B cell (primary cell): ENCODE measurements around the gene EGR2. TPM values are rescaled to one million over a fixed set of nuclear protein-coding genes. Genes with fewer than 3 reads are reported as not detected.

Experiments
- ATAC-seq: fragments of 200-7000 bp; cut with Tn5 transposase; one replicate; pipeline ENCODE4 v1.10.0; 2021; ENCODE audit warnings: low read depth, mild to moderate bottlenecking, moderate number of reproducible peaks, moderate library complexity
- CTCF ChIA-PET: fragments of 350-600 bp; sonication (Branson Sonifier 250); formaldehyde crosslinking; loops from one replicate; lab custom pipeline; 2021; ENCODE audit warnings: antibody characterized with exemption, inconsistent platforms; lab: Charles Lee
- POLR2A ChIA-PET: fragments of 350-600 bp; sonication (Branson Sonifier 250); formaldehyde crosslinking; loops from one replicate; lab custom pipeline; 2021; ENCODE audit warnings: antibody characterized with exemption; lab: Charles Lee
- DNase-seq: peaks from one replicate; pipeline ENCODE4 v3.0.0; 2013
- H2AFZ ChIP-seq: 2 replicates; pipeline ENCODE4 v1.6.1; 2012; ENCODE audit warnings: mild to moderate bottlenecking, low read depth, low read length; ENCODE audit not compliant: insufficient read depth, poor library complexity, severe bottlenecking
- H3K27ac ChIP-seq, 2 donors: 1 replicate in 1 of 2; 2 replicates in 1 of 2; pipeline ENCODE4 v1.5.1; 2012 to 2013; ENCODE audit warnings: low read length in 2 of 2, mild to moderate bottlenecking in 2 of 2, moderate library complexity in 1 of 2
- H3K27me3 ChIP-seq, 4 experiments: fragments of 200-600 bp in 1 of 4; sonication (generic) in 1 of 4; replicated peaks in 1 of 4; 1 replicate in 2 of 4; 2 replicates in 2 of 4; pipeline versions ENCODE4 v1.6.1 to v1.7.0; 2013 to 2016; ENCODE audit warnings: low read length in 3 of 4, mild to moderate bottlenecking in 2 of 4, mixed read lengths in 1 of 4, moderate library complexity in 1 of 4; ENCODE audit not compliant: insufficient read depth in 4 of 4, control insufficient read depth in 3 of 4; ENCODE audit errors: control extremely low read depth in 1 of 4
- H3K36me3 ChIP-seq, 2 experiments: replicated peaks in 1 of 2; 1 replicate in 1 of 2; 2 replicates in 1 of 2; pipeline versions ENCODE4 v1.6.1 to v1.7.1; 2013; ENCODE audit warnings: low read length in 1 of 2; ENCODE audit not compliant: insufficient read depth in 2 of 2, control insufficient read depth in 1 of 2; ENCODE audit errors: control extremely low read depth in 1 of 2, extremely low read depth in 1 of 2
- H3K4me1 ChIP-seq, 2 donors: fragments of 200-600 bp in 1 of 2; sonication (generic) in 1 of 2; 1 replicate in 1 of 2; 2 replicates in 1 of 2; pipeline versions ENCODE4 v1.5.1 to v1.6.1; 2013 to 2017; ENCODE audit warnings: low read length in 2 of 2; ENCODE audit not compliant: control insufficient read depth in 2 of 2, insufficient read depth in 2 of 2
- H3K4me2 ChIP-seq: replicated peaks from 2 replicates; pipeline ENCODE3; 2012; ENCODE audit warnings: mild to moderate bottlenecking, low read depth, low read length; ENCODE audit not compliant: poor library complexity, severe bottlenecking
- H3K4me3 ChIP-seq, 5 experiments: fragments of 200-600 bp in 1 of 5; sonication (generic) in 1 of 5; 1 replicate in 3 of 5; 2 replicates in 2 of 5; pipeline versions ENCODE4 v1.5.1 to v1.7.0; 2011 to 2016; ENCODE audit warnings: low read length in 4 of 5, mild to moderate bottlenecking in 4 of 5, low read depth in 2 of 5, control low read depth in 1 of 5, moderate library complexity in 1 of 5; ENCODE audit not compliant: insufficient read depth in 1 of 5; ENCODE audit errors: control extremely low read depth in 1 of 5, extremely low read depth in 1 of 5
- H3K79me2 ChIP-seq: fragments of 200-600 bp; sonication (generic); one replicate; pipeline ENCODE4 v1.6.0; 2016; ENCODE audit warnings: low read length; ENCODE audit not compliant: control insufficient read depth, insufficient read depth
- H3K9ac ChIP-seq: fragments of 200-600 bp; sonication (generic); 2 replicates; pipeline ENCODE4 v1.6.1; 2017; ENCODE audit warnings: mild to moderate bottlenecking, low read length, moderate library complexity
- H3K9me3 ChIP-seq, 3 donors: one replicate each; pipeline versions ENCODE4 v1.6.1 to v1.7.1; 2013; ENCODE audit warnings: low read length in 2 of 3; ENCODE audit not compliant: control insufficient read depth in 2 of 3, insufficient read depth in 1 of 3; ENCODE audit errors: control extremely low read depth in 1 of 3
- H4K20me1 ChIP-seq: 2 replicates; pipeline ENCODE4 v1.6.0; 2012; ENCODE audit warnings: mild to moderate bottlenecking, low read length; ENCODE audit not compliant: insufficient read depth, control insufficient read depth, poor library complexity, severe bottlenecking
- H3K27ac Mint-ChIP-seq: one replicate; pipeline ENCODE4 v1.8.0; 2021; ENCODE audit warnings: mixed read lengths
- H3K27me3 Mint-ChIP-seq: one replicate; pipeline ENCODE4 v1.8.0; 2021; ENCODE audit warnings: mixed read lengths
- H3K4me1 Mint-ChIP-seq: one replicate; pipeline ENCODE4 v1.8.0; 2021; ENCODE audit warnings: mixed read lengths
- H3K4me3 Mint-ChIP-seq: one replicate; pipeline ENCODE4 v1.8.0; 2021; ENCODE audit warnings: mixed read lengths
- H3K9me3 Mint-ChIP-seq: one replicate; pipeline ENCODE4 v1.8.0; 2022; ENCODE audit warnings: mixed read lengths; ENCODE audit not compliant: insufficient read depth
- CTCF ChIP-seq: fragments of 200-600 bp; IDR thresholded peaks from one replicate; pipeline ENCODE4 v1.8.0; 2022; ENCODE audit warnings: antibody characterized with exemption, mild to moderate bottlenecking
- EZH2 ChIP-seq: IDR thresholded peaks from 2 replicates; pipeline ENCODE4 v1.6.1; 2012; ENCODE audit warnings: borderline replicate concordance, low read depth, mild to moderate bottlenecking, moderate library complexity, low read length; ENCODE audit not compliant: insufficient read depth, poor library complexity, severe bottlenecking
- WGBS: methylation state at CpG from one replicate; pipeline ENCODE4 v1.1.5; 2013; ENCODE audit warnings: missing lambda C conversion rate; ENCODE audit not compliant: insufficient coverage; 5-methylcytosine and 5-hydroxymethylcytosine counted together
- intact Hi-C: fragments of 100-400 bp; cut with micrococcal nuclease; formaldehyde crosslinking; loops from one replicate; pipeline ENCODE4 v1.10.0; 2022
- polyA plus RNA-seq: library from polyadenylated mRNA; depleted of rRNA; stranded (reverse); fragments of >200 nt; gene quantifications from 2 replicates; pipeline ENCODE4 v1.2.3, GENCODE V29; 2012
- total RNA-seq, 2 donors: library from RNA; stranded (reverse); fragments of 120-200 nt in 1 of 2; gene quantifications; 1 replicate in 1 of 2; 2 replicates in 1 of 2; pipeline versions ENCODE4 v1.2.3 to v1.2.4, GENCODE V29; 2013 to 2022

Gene EGR2
- total and polyA plus RNA-seq, 2 donors (not counting 1 experiment from before 2014, with no cell fraction given) = 6.3 to 10.9 TPM

- Histone ChIP-seq H3K4me3 (no peak overlapping the region), H3K36me3 (no peaks in the 10 kb centered on the region), H3K9me3 (no peaks in the 10 kb centered on the region), H3K9ac (no peak overlapping the region), H3K4me2 (no peak overlapping the region), H4K20me1 (no peaks in the 10 kb centered on the region), H3K79me2 (no peaks in the 10 kb centered on the region), H3K4me1 (peaks cover 0 to under 1% of the 10 kb centered on the region in 2 donors), H2AFZ (no peak overlapping the region), H3K27me3 (no peaks in the 10 kb centered on the region), H3K27ac (no peak overlapping the region)
- no CpG with 5 or more reads among the region's 2 CpGs for WGBS
- Mint-ChIP-seq H3K27me3 (no peaks in the 10 kb centered on the region), H3K4me1 (no peaks in the 10 kb centered on the region), H3K9me3 (no peaks in the 10 kb centered on the region), H3K27ac (no peak overlapping the region), H3K4me3 (no peak overlapping the region)
- ChIA-PET POLR2A (no interaction called here), CTCF (no interaction called here)
- DNase-seq = no peak
- no peak for ATAC-seq
- intact Hi-C loops = no loop called here
- TF ChIP-seq CTCF = no peak
- TF ChIP-seq EZH2 = no peak
These were observed 50.4 kb downstream of the EGR2 start for GRCh38 chr10:62765726-62766125.

- Histone ChIP-seq H3K79me2 (no peaks in the 10 kb centered on the region), H3K4me1 (peaks cover 0 to 7% of the 10 kb centered on the region in 2 donors), H2AFZ (no peak overlapping the region), H4K20me1 (no peaks in the 10 kb centered on the region), H3K27ac (no peak overlapping the region), H3K27me3 (peaks cover 0 to 7% (median 0%) of the 10 kb centered on the region in 4 experiments), H3K9me3 (no peaks in the 10 kb centered on the region), H3K4me3 (no peak overlapping the region), H3K9ac (no peak overlapping the region), H3K4me2 (no peak overlapping the region), H3K36me3 (no peaks in the 10 kb centered on the region)
- Mint-ChIP-seq H3K9me3 (no peaks in the 10 kb centered on the region), H3K4me1 (peaks cover 4% of the 10 kb centered on the region), H3K27ac (no peak overlapping the region), H3K27me3 (no peaks in the 10 kb centered on the region), H3K4me3 (no peak overlapping the region)
- intact Hi-C loops = no loop called here
- POLR2A ChIA-PET = no interaction called here
- no peak for ATAC-seq
- CTCF ChIA-PET = no interaction called here
- WGBS = 100% methylated on average over 1 of the region's 4 CpGs
- DNase-seq = no peak
- no peak for TF ChIP-seq CTCF
- TF ChIP-seq EZH2 = no peak
These were observed 52.2 kb downstream of the EGR2 start for GRCh38 chr10:62764011-62764410.
